Stimulated activated naive B cell treated with anti-CD40 and anti-IgM and Interleukin-4, amounts not matched to agents 10 μg/mL and 1 μg/mL and 100 μg/mL, for 72 hours (primary cell): Measurements from ENCODE around the gene GMPPA.

Source experiments
- ATAC-seq, 2 donors: fragments of 150-1000 bp; cut with Tn5 transposase; replicated peaks; 2 replicates each; pipeline ENCODE4 v1.10.0; 2021; ENCODE audit warnings: moderate library complexity in 1 of 2
- DNase-seq: peaks from one replicate; pipeline ENCODE4 v3.0.0; 2021
- H3K27ac Mint-ChIP-seq: one replicate; pipeline ENCODE4 v1.8.0; 2022; ENCODE audit warnings: mild to moderate bottlenecking, mixed read lengths
- H3K27me3 Mint-ChIP-seq, 2 donors: one replicate each; pipeline ENCODE4 v1.8.0; 2022; ENCODE audit warnings: mixed read lengths in 2 of 2
- H3K36me3 Mint-ChIP-seq, 2 donors: one replicate each; pipeline ENCODE4 v1.8.0; 2022; ENCODE audit warnings: mixed read lengths in 2 of 2, mild to moderate bottlenecking in 1 of 2
- H3K4me1 Mint-ChIP-seq, 2 donors: one replicate each; pipeline ENCODE4 v1.8.0; 2022; ENCODE audit warnings: mixed read lengths in 2 of 2, mild to moderate bottlenecking in 1 of 2
- H3K4me3 Mint-ChIP-seq, 2 donors: one replicate each; pipeline ENCODE4 v1.8.0; 2022; ENCODE audit warnings: mild to moderate bottlenecking in 2 of 2, mixed read lengths in 2 of 2, moderate library complexity in 1 of 2
- H3K9me3 Mint-ChIP-seq, 2 donors: one replicate each; pipeline ENCODE4 v1.8.0; 2022; ENCODE audit warnings: mixed read lengths in 2 of 2, mild to moderate bottlenecking in 1 of 2

The GMPPA gene

DNA sequence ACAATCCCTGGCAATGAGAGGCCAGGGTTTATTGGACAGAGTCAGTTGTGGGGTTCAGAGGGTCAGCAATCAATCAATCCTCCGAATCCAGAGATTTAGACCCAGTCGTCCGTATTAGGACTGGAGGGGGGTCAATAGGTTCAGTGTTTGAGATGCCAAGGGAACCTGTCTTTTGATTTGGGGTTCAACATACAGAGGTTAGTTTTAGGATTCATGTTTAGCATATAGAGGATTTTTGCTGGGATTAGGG is 292 bp downstream of the GMPPA start:
- ATAC-seq = no peak
- peak overlapping the region; percentile 91 to 94 for H3K4me3 Mint-ChIP-seq
- H3K4me1 Mint-ChIP-seq = peaks cover 33 to 48% of the 10 kb centered on the region in 2 donors
- H3K27ac Mint-ChIP-seq = peak overlapping the region; percentile 93
- H3K36me3 Mint-ChIP-seq = peaks cover 18 to 28% of the 10 kb centered on the region in 2 donors
- DNase-seq = no peak
- peaks cover 32 to 38% of the 10 kb centered on the region in 2 donors for H3K27me3 Mint-ChIP-seq
- H3K9me3 Mint-ChIP-seq = no peaks in the 10 kb centered on the region

DNA sequence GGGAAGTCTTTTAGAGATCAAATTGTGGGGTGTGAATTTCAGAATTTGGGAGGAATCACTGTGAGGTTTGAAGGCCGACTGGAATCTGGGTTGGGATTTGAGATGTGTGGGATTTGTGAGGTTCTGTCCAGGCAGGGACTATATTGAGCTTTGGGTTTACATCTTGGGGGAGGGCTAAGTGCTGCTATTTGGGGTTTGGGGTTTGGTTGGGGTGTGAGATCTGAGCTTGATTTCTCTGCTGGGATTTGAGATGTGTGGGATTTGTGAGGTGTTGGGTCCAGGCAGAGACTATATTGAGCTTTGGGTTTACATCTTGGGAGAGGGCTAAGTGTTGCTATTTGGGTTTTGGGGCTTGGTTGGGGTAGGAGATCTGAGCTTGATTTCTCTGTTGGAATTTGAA is 864 bp downstream of the GMPPA start:
- DNase-seq (no peak), ATAC-seq (no peak)
- Mint-ChIP-seq H3K4me1 (peaks cover 33 to 48% of the 10 kb centered on the region in 2 donors), H3K27me3 (peaks cover 31 to 33% of the 10 kb centered on the region in 2 donors), H3K9me3 (no peaks in the 10 kb centered on the region), H3K27ac (peak overlapping the region; percentile 93), H3K4me3 (peak overlapping the region; percentile 91 to 94), H3K36me3 (peaks cover 24 to 33% of the 10 kb centered on the region in 2 donors)

DNA sequence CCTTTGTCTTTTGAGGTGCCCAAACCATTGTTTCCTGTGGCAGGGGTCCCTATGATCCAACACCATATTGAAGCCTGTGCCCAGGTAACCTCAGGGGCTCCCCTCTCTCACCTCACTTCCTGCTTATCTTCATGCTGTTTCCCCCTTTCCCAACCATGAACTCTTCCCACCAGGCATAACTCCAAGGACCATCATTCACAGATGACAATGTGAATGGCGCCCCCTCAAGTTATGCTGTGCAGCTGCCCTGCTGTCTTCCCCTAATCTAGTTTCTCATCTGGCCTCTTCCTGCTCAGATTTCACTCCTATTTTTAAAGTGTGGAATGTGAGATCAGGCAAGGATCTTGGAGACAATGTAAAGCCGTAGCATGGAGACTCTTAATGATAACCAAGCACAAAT is 1.4 kb downstream of the GMPPA start:
- no peak overlapping the region for H3K27ac Mint-ChIP-seq
- peak overlapping the region; percentile 91 to 94 for H3K4me3 Mint-ChIP-seq
- ATAC-seq = no peak
- no peak for DNase-seq
- H3K4me1 Mint-ChIP-seq = peaks cover 33 to 46% of the 10 kb centered on the region in 2 donors
- peaks cover 28 to 29% of the 10 kb centered on the region in 2 donors for H3K27me3 Mint-ChIP-seq
- peaks cover 28 to 39% of the 10 kb centered on the region in 2 donors for H3K36me3 Mint-ChIP-seq
- no peaks in the 10 kb centered on the region for H3K9me3 Mint-ChIP-seq

DNA sequence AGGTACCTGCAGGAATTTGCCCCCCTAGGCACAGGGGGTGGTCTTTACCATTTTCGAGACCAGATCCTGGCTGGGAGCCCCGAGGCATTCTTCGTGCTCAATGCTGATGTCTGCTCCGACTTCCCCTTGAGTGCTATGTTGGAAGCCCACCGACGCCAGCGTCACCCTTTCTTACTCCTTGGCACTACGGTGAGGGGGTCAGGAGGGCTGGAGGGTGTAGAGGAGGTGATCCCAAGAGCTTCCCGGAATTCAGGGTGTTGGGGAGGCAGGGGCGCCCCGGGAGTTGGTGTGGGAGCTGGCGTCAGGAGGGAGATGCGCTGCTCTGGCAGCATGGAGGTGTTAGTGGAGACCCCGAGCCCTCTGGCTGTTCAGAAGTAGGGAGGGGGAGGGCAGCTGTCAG is 3.2 kb downstream of the GMPPA start:
- Mint-ChIP-seq H3K27me3 (peaks cover 15 to 19% of the 10 kb centered on the region in 2 donors), H3K36me3 (peaks cover 43 to 56% of the 10 kb centered on the region in 2 donors), H3K4me3 (no peak overlapping the region), H3K9me3 (no peaks in the 10 kb centered on the region), H3K27ac (no peak overlapping the region), H3K4me1 (peaks cover 25 to 33% of the 10 kb centered on the region in 2 donors)
- DNase-seq (no peak), ATAC-seq (no peak)

DNA sequence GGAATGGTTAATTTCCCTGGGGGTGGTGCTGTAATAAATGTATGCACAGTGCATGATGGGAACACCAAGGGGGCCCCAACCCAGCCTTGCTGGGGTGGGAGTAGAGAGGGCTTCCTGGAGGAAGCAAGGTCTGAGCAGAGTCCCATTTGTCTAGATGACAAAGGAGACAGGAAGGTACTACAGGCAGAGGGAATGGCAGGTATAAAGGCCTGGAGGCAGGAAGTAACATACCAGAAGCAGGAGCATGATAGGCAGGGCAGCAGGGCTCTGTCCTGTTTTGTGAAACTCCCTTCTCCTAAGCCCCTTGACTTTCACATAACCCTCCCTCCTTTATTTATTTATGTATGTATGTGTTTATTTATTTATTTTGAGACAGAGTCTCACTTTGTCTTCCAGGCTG is 3.9 kb downstream of the GMPPA start:
- ATAC-seq = no peak
- no peak overlapping the region for H3K27ac Mint-ChIP-seq
- peaks cover 50 to 64% of the 10 kb centered on the region in 2 donors for H3K36me3 Mint-ChIP-seq
- no peak overlapping the region for H3K4me3 Mint-ChIP-seq
- peaks cover 21 to 32% of the 10 kb centered on the region in 2 donors for H3K4me1 Mint-ChIP-seq
- no peak for DNase-seq
- no peaks in the 10 kb centered on the region for H3K9me3 Mint-ChIP-seq
- peaks cover 11 to 13% of the 10 kb centered on the region in 2 donors for H3K27me3 Mint-ChIP-seq

DNA sequence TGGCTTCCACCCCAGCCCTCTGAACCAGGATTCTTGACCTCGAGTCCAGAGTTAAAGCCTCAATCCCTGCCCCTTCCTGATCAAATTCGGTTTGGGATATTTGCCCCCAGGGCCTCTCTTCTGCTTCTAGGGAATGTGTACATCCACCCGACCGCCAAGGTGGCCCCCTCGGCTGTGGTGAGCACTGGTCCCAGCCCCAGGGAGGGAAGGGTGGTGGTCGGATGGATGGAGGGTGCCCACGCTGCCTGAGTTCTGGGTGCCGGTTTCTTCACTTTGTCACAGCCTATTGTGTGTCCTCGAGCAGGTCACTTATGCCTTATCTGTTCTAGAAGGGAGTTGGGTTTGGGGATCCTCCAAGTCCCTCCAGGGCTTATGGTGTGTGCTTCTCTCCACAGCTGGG is 6.9 kb downstream of the GMPPA start:
- Mint-ChIP-seq H3K4me1 (peaks cover 18 to 19% of the 10 kb centered on the region in 2 donors), H3K4me3 (no peak overlapping the region), H3K27ac (no peak overlapping the region), H3K36me3 (peaks cover 45 to 65% of the 10 kb centered on the region in 2 donors), H3K9me3 (no peaks in the 10 kb centered on the region), H3K27me3 (peaks cover 24 to 29% of the 10 kb centered on the region in 2 donors)
- DNase-seq (no peak), ATAC-seq (no peak)

DNA sequence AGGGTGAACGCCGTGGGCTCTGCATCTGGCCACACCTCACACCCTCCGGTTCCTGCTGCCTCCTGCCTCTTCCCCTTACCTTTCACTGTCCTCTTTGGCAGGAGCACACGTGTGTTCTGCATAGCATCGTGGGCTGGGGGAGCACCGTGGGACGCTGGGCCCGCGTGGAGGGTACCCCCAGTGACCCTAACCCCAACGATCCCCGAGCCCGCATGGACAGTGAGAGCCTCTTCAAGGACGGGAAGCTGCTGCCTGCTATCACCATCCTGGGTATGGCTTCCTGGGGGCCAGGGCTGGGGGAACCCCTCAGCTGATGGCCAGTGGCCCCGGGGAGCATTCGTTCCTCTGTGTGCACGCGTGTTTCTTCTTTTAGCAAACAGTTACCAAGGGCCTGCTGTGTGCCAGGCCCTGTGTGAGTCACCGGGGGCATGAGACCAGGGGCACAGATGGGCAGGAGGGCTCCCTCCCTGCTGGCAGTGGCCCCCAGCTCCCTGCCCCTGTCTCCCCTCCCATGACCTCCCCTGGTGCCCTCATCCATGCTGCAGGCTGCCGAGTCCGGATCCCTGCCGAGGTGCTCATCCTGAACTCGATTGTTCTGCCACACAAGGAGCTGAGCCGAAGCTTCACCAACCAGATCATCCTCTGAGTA is 7.6 kb downstream of the GMPPA start:
- ATAC-seq = no peak
- peaks cover 31 to 36% of the 10 kb centered on the region in 2 donors for H3K27me3 Mint-ChIP-seq
- peaks cover 45 to 65% of the 10 kb centered on the region in 2 donors for H3K36me3 Mint-ChIP-seq

DNA sequence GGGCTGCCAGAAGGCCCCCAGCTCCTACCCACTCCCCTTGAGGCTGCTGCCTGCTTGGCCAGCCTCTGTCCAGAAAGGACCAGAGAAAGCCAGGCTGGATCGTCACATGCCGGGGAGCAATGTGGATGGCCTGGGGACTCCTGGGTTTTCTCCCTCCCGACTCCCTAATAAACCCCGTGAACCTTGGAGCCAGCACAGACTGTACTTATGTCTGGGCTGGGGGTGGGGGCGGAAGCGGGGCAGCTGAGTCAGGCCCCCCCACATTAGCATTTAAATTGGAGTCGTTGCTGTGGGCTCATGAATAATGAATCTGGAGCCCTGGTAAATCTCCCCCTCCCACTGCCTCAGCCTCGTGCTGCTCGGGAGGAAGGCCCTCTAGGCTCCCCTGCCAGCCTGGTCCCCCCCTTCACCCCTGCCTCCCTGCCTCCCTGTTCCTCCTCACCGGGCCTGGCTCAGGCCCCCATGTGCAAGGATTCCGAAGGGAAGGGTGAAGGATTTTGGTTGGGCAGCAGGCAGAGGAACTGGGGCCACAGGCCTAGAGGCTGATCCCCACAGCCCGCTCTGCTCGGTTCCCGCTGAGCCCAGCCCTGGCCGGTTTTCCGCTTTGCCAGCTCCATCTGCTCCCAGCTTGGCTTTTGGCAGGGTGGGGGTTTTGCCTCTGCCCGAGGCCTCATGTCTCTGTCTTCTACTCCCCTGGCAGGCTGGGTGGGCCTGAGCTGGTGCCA is 8.3 kb downstream of the GMPPA start:
- peaks cover 37 to 43% of the 10 kb centered on the region in 2 donors for H3K27me3 Mint-ChIP-seq

More for the DNA sequence above, 7.6 kb downstream of the GMPPA start:
- Mint-ChIP-seq H3K4me1 (peaks cover 22 to 25% of the 10 kb centered on the region in 2 donors), H3K4me3 (no peak overlapping the region), H3K9me3 (no peaks in the 10 kb centered on the region), H3K27ac (no peak overlapping the region)
- no peak for DNase-seq

DNA sequence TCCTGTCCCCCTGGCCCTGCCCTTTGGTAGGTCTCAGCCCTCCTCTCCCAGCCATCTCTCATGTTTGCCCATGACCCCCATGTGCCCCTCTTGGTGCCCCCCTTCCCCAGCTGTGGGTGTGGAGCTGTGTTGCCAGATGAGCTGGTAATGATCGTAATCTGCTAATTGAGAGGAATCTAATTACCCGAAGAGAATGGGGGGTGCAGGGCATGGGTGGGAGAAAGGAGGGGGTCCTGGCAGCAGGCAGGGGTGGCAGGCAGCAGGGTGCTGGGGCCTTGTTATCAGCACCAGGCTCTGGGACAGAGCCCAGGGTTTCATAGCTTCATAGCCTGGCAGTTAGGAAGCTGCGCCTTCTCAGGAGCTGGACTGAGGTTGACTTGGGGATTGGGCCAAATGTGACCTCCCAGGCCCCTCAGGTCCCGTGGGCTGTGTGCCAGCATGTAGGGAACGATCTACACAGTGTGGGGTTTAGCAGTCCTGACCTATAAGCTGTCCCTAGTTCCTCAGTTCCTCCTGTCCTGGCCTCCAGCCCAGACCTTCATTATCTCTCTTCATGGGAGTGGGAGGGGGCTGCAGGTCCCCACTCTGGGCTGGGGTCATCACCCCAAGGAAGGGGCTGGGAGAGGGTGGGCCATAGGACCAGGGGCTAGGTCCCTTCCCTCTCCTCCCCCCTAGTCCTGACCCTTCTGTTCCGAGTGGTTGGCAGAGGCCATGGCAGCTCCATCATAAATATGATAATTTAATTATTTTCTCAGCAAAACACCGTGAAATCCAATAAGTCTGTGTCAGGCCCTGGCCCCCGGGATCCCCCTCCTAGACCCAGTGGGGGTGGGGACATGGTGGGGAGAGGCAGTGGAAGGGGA is 9.1 kb downstream of the GMPPA start:
- H3K27me3 Mint-ChIP-seq = peaks cover 43 to 49% of the 10 kb centered on the region in 2 donors
- DNase-seq = no peak
- peaks cover 18 to 31% of the 10 kb centered on the region in 2 donors for H3K4me1 Mint-ChIP-seq
- no peak overlapping the region for H3K27ac Mint-ChIP-seq
- peaks cover 38 to 55% of the 10 kb centered on the region in 2 donors for H3K36me3 Mint-ChIP-seq
- ATAC-seq = no peak
- no peak overlapping the region for H3K4me3 Mint-ChIP-seq
- no peaks in the 10 kb centered on the region for H3K9me3 Mint-ChIP-seq

More for the DNA sequence above, 8.3 kb downstream of the GMPPA start:
- Mint-ChIP-seq H3K4me1 (peaks cover 18 to 27% of the 10 kb centered on the region in 2 donors), H3K9me3 (no peaks in the 10 kb centered on the region), H3K27ac (no peak overlapping the region), H3K36me3 (peaks cover 38 to 60% of the 10 kb centered on the region in 2 donors), H3K4me3 (no peak overlapping the region)
- DNase-seq = no peak
- ATAC-seq = no peak

DNA sequence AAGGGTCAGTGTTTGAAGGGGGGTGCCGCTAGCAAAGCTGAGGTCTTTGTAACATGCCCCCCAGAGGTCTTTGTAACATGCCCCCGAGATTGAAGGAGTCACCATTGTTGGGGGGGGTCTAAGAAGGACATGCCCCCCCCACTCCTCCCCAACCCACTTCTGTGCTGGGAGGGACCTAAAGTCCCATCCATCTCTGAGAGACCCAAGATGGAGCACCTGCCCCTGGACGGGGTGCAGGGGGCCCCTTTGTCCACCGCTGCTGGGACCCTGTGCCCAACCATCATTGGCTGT is 9.7 kb downstream of the GMPPA start:
- no peak for DNase-seq
- H3K36me3 Mint-ChIP-seq = peaks cover 37 to 54% of the 10 kb centered on the region in 2 donors
- no peaks in the 10 kb centered on the region for H3K9me3 Mint-ChIP-seq
- no peak for ATAC-seq
- H3K4me3 Mint-ChIP-seq = no peak overlapping the region
- H3K27me3 Mint-ChIP-seq = peaks cover 49 to 55% of the 10 kb centered on the region in 2 donors
- no peak overlapping the region for H3K27ac Mint-ChIP-seq
- peaks cover 22 to 37% of the 10 kb centered on the region in 2 donors for H3K4me1 Mint-ChIP-seq

DNA sequence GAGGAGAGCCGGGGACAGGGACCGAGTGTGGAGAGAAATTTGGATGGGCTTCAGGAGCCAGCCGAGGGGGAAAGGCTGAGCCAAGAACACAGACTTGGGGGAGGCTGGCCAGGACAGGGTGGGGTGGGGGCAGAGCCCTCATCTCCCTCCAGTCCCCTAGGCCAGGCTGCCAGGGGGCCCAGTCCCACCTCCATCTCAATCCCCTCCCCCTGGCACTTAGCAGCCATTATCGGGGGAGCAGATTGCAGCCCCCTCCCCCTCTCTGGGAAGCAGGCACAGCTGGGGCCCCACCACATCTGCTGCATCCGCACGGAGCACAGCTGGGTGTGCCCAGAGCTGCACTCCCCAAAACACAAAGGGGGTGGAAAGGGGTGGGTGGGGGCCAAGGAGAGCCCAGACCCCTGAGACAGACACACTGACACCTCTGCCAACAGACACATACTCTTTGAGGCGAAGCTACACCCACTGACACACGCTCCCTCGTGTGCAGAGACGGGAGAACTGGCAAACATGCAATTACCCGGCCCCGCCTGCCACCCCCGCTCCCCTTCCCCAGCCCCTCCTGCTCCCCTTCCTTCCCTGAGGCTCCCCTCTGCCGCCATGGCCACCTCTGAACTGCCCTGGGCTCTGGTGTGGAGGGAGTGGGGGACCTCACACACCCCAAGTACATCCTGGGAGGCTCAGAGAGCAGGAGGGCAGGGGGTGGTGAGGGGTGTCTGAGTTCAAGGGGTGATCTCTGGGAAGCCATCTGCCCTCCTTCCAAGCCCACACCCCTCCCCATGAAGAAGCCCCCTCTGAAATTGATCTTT is 10.5 kb downstream of the GMPPA start:
- H3K9me3 Mint-ChIP-seq = no peaks in the 10 kb centered on the region
- peak overlapping the region; percentile 60 for H3K4me3 Mint-ChIP-seq
- H3K27me3 Mint-ChIP-seq = peaks cover 56 to 63% of the 10 kb centered on the region in 2 donors
- DNase-seq (no peak), ATAC-seq (peak; percentile 38 to 39)
- peaks cover 29 to 44% of the 10 kb centered on the region in 2 donors for H3K4me1 Mint-ChIP-seq
- H3K27ac Mint-ChIP-seq = peak overlapping the region; percentile 27
- H3K36me3 Mint-ChIP-seq = peaks cover 31 to 48% of the 10 kb centered on the region in 2 donors

DNA sequence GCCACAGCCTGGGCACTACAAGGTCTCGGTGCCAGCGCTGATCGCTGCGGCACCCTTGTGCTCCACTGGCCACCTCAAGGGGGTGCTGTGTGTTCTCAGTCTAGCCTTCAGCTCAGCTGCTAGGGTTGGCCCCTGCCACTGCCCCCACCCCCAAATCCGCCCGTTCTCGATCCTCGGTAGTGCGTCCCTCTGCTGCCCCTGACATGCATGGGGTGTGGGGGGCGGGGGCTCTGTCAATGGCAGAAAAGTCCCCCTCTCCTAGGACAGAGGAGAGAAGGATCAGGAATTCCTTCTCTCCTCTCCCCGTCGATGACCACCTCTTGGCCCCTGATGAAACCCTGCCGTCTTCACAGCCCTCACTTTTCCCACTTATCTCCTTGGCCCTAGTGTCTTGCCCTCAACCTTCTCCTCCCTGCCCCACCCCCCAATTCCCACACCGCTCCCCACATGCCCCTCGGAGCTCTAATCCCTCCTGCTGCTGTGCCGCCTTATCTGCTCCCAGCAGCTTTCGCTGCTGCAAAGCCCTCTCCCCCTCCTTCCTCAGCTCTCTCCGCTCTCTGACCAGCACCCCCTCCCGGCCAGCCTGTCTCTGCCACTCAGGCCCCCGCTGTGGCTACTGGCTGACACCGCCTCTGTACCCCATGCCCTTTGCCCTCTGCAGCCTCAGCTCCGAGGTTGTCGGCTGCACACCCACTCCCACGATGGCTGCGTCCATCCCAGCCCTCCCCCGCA is 11.3 kb downstream of the GMPPA start:
- H3K9me3 Mint-ChIP-seq = no peaks in the 10 kb centered on the region
- H3K36me3 Mint-ChIP-seq = peaks cover 25 to 40% of the 10 kb centered on the region in 2 donors
- H3K27ac Mint-ChIP-seq = peak overlapping the region; percentile 27
- peak; percentile 84 to 85 for ATAC-seq
- peaks cover 55 to 70% of the 10 kb centered on the region in 2 donors for H3K27me3 Mint-ChIP-seq
- peak overlapping the region; percentile 60 for H3K4me3 Mint-ChIP-seq
- H3K4me1 Mint-ChIP-seq = peaks cover 33 to 46% of the 10 kb centered on the region in 2 donors
- DNase-seq = no peak

DNA sequence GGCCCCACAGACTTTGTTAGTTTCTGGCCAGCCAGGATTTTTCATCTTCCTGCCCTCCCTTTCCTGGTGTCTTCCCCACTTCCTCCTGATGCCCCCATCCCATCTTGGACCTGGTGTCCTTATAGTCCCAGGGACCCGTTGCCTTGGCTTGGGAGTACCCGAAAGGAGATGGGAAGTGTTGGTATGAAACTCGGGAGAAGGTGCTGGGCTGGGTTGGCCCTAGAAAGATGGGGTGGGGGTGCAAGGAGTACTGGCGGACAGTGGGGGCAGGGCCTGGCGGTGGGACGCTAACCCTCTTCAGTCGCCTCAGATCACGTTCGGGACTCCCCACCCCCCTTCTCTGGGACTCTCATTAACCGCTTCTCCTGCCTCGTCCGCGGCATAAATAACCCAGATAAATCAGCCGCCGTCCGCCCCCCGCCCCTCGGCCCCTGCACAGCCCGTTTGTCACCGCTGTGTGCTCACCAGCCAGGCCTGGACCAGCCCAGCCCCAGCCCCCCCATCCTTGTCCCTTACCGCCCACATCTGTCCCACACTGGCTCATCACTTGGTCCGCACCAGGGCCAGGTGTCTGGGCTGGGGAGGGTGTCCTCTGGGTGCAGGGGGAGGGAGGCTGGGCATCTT is 11.9 kb downstream of the GMPPA start:
- no peak for DNase-seq
- H3K9me3 Mint-ChIP-seq = no peaks in the 10 kb centered on the region
- peaks cover 19 to 33% of the 10 kb centered on the region in 2 donors for H3K36me3 Mint-ChIP-seq
- H3K27me3 Mint-ChIP-seq = peaks cover 61 to 77% of the 10 kb centered on the region in 2 donors
- ATAC-seq = no peak
- H3K27ac Mint-ChIP-seq = no peak overlapping the region
- peaks cover 33 to 46% of the 10 kb centered on the region in 2 donors for H3K4me1 Mint-ChIP-seq
- H3K4me3 Mint-ChIP-seq = peak overlapping the region; percentile 60
